ENCODE data around the gene PEDS1.

The PEDS1 gene

GRCh38 chr20:50121858-50122271 lies 31.7 kb downstream of the PEDS1 start:
- Histone ChIP-seq H3K4me1 (ENCODE audit: control insufficient read depth, insufficient read depth, low read length, unreplicated experiment) (no peaks in the 10 kb centered on the region), H3K36me3 (ENCODE audit: insufficient read depth, low read length) (peaks cover 23% of the 10 kb centered on the region; the same call in 1 of the 2 replicates), H3K27ac (ENCODE audit: low read depth, low read length) (no peak overlapping the region), H3K27me3 (ENCODE audit: insufficient read depth, low read length) (no peaks in the 10 kb centered on the region), H2AFZ (ENCODE audit: low read length, unreplicated experiment) (no peak overlapping the region), H3K4me3 (ENCODE audit: low read depth, low read length) (no peak overlapping the region), H3K79me2 (ENCODE audit: control insufficient read depth, insufficient read depth, low read length, unreplicated experiment) (no peaks in the 10 kb centered on the region)

DNA sequence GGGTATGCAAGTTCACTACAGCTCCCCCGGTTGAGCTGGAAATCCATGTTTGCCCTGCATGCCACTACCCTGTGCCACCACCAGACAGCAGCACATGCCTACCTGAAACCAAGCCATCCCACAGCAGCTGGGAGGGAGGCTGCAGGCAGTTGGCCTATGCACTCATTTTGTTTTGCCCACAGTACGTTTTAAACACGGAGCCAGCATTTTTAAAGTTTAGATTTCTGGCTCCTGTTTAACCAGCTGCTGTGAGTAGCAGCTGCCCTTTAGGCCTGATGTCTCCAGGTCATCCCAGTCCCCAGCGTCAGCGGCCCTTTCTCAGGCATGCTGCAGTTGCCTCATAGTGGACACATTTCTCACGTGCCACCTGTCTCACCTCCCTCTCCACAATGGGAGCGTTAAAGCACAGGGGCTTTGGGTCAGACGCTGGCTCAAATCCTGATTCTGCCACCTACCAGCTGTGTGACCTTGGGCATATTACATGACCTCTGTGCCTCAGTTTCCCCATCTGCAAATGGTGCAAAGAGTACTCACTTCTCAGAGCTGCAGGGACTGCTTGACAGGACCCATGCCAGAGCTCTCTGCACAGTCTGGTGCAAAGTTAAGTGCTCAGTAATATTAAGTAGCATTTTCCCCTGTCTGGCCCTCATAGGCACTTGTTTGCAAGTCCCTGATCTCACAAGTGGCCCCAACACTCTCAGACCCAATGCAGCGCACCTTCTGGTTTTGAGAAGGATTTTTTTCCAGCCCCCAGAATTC lies 32.4 kb downstream of the PEDS1 start:
- H3K36me3 ChIP-seq (ENCODE audit: insufficient read depth, low read length), result peaks cover 22% of the 10 kb centered on the region; the same call in 1 of the 2 replicates
- no peak overlapping the region for H3K4me3 ChIP-seq (ENCODE audit: low read depth, low read length)
- no peaks in the 10 kb centered on the region for H3K79me2 ChIP-seq (ENCODE audit: control insufficient read depth, insufficient read depth, low read length, unreplicated experiment)
- H3K4me1 ChIP-seq (ENCODE audit: control insufficient read depth, insufficient read depth, low read length, unreplicated experiment), result peaks cover 3% of the 10 kb centered on the region
- no peak overlapping the region for H2AFZ ChIP-seq (ENCODE audit: low read length, unreplicated experiment)
- no peak overlapping the region for H3K27ac ChIP-seq (ENCODE audit: low read depth, low read length)
- no peaks in the 10 kb centered on the region for H3K27me3 ChIP-seq (ENCODE audit: insufficient read depth, low read length)

DNA sequence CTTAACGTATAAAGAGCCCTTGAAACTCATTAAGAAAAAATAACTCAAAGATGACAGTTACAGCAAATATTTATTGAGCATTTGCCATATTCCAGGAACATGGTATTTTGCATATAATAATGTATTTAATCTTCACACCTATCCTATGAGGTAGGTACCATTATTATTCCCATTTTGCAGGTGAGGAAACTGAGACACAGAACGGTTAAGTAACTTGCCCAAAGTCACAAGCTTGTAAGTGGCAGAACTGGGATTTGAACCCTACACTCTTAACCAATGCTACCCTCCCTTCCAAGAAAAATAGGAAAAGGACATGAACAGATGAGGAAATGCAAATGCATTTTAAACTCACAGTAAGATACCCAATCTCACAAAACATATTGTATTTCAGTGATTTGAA lies 35.3 kb downstream of the PEDS1 start:
- H3K4me1 ChIP-seq (ENCODE audit: control insufficient read depth, insufficient read depth, low read length, unreplicated experiment), result peaks cover 3% of the 10 kb centered on the region

GRCh38 chr20:50116368-50116999 lies 37.0 kb downstream of the PEDS1 start:
- H3K4me3 ChIP-seq (ENCODE audit: low read depth, low read length), result peak overlapping the region; percentile 76
- H2AFZ ChIP-seq (ENCODE audit: low read length, unreplicated experiment), result peak overlapping the region; percentile 76
- H3K4me1 ChIP-seq (ENCODE audit: control insufficient read depth, insufficient read depth, low read length, unreplicated experiment), result peaks cover 3% of the 10 kb centered on the region
- H3K36me3 ChIP-seq (ENCODE audit: insufficient read depth, low read length), result no peaks in the 10 kb centered on the region
- peaks cover 28% of the 10 kb centered on the region for H3K79me2 ChIP-seq (ENCODE audit: control insufficient read depth, insufficient read depth, low read length, unreplicated experiment)
- no peaks in the 10 kb centered on the region for H3K27me3 ChIP-seq (ENCODE audit: insufficient read depth, low read length)
- H3K27ac ChIP-seq (ENCODE audit: low read depth, low read length), result peak overlapping the region; percentile 43

More for the DNA sequence above, 35.3 kb downstream of the PEDS1 start:
- Histone ChIP-seq H3K27ac (ENCODE audit: low read depth, low read length) (no peak overlapping the region), H3K79me2 (ENCODE audit: control insufficient read depth, insufficient read depth, low read length, unreplicated experiment) (peaks cover 14% of the 10 kb centered on the region), H3K4me3 (ENCODE audit: low read depth, low read length) (no peak overlapping the region), H3K27me3 (ENCODE audit: insufficient read depth, low read length) (no peaks in the 10 kb centered on the region), H2AFZ (ENCODE audit: low read length, unreplicated experiment) (no peak overlapping the region), H3K36me3 (ENCODE audit: insufficient read depth, low read length) (peaks cover 10% of the 10 kb centered on the region; the same call in 1 of the 2 replicates)

DNA sequence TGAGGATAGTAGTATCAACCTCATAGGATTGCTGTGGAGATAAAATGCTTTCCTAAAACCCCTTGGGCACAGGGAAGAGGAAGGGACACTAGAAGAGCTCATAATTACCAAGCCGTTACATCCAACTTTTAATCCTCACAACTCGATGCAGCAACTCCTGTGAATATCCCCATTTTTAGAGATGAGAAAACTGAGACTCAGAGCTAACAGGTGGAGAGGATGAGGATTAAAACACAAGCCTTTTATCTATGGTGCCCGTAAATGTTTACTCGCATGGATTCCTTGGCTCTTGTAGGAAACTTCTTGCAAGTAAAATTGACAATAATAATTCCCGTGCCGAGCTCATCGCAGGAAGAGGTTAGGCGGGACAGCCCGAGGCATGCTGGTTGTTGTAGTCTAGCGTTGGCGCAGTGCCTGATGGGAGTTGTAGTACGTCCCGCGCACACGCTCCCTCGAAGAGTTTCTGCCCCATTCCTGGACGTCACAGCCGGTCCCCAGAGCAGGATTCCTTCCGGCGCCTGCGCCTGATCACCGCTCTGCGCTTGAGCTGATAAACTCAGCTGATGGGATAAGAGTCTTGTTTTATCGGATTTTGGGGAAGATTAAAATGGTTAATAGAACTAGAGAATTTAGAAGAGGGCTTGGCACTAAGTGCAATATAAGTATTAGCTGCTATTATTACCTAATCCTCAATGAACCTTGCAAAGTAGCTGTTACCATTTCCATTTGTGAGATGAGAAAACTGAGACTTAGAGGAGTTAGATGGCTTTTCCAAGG lies 37.7 kb downstream of the PEDS1 start:
- peak overlapping the region; percentile 76 for H3K4me3 ChIP-seq (ENCODE audit: low read depth, low read length)
- H3K27me3 ChIP-seq (ENCODE audit: insufficient read depth, low read length), result no peaks in the 10 kb centered on the region
- H3K4me1 ChIP-seq (ENCODE audit: control insufficient read depth, insufficient read depth, low read length, unreplicated experiment), result peaks cover 8% of the 10 kb centered on the region
- H3K79me2 ChIP-seq (ENCODE audit: control insufficient read depth, insufficient read depth, low read length, unreplicated experiment), result peaks cover 35% of the 10 kb centered on the region
- H2AFZ ChIP-seq (ENCODE audit: low read length, unreplicated experiment), result peak overlapping the region; percentile 76
- peak overlapping the region; percentile 43 for H3K27ac ChIP-seq (ENCODE audit: low read depth, low read length)
- no peaks in the 10 kb centered on the region for H3K36me3 ChIP-seq (ENCODE audit: insufficient read depth, low read length)

GRCh38 chr20:50115041-50115512 lies 38.4 kb downstream of the PEDS1 start:
- no peak overlapping the region for H3K27ac ChIP-seq (ENCODE audit: low read depth, low read length)
- no peaks in the 10 kb centered on the region for H3K27me3 ChIP-seq (ENCODE audit: insufficient read depth, low read length)
- peaks cover 42% of the 10 kb centered on the region for H3K79me2 ChIP-seq (ENCODE audit: control insufficient read depth, insufficient read depth, low read length, unreplicated experiment)
- no peaks in the 10 kb centered on the region for H3K36me3 ChIP-seq (ENCODE audit: insufficient read depth, low read length)
- no peak overlapping the region for H2AFZ ChIP-seq (ENCODE audit: low read length, unreplicated experiment)
- peaks cover 15% of the 10 kb centered on the region for H3K4me1 ChIP-seq (ENCODE audit: control insufficient read depth, insufficient read depth, low read length, unreplicated experiment)
- peak overlapping the region; percentile 76 for H3K4me3 ChIP-seq (ENCODE audit: low read depth, low read length)

DNA sequence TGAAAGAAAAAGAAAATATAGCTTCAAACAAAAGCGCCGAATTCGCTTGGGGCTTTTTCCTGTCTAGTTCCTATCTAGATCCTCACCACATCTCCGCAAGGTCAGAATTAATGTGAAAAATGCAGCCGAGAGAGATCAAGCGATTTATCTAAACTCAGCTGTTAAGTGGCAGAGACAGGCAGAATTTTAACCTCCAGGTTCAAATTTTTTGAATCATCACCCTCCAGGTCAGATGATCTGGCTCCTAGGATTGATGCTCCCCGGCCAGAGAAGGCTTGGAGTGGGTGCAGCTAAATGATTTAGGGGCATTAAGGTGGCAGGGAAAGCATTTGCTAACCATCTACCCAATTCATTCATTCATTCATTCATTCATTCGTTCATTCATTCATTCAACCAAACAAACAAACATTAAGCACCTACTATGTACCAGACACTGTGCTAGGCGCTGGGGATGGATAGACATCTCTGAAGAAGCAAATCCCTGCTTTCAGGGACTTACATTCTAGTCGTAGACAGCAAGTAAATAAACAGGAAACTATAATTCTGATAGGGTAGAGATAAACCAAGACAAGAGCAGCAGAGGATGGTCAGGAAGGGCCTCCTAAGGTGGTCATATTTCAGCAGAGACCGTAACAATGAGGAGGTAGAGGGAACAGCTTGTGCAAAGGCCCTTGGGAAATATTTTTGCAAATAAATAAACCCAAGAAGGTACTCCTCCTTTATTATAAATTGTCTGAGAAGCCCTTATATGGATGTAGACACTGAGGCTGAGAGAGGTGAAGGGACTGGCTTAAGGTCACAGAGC lies 39.9 kb downstream of the PEDS1 start:
- peak overlapping the region; percentile 40 for H2AFZ ChIP-seq (ENCODE audit: low read length, unreplicated experiment)
- peak overlapping the region; percentile 78 for H3K4me3 ChIP-seq (ENCODE audit: low read depth, low read length)
- H3K4me1 ChIP-seq (ENCODE audit: control insufficient read depth, insufficient read depth, low read length, unreplicated experiment), result peaks cover 25% of the 10 kb centered on the region
- peak overlapping the region; percentile 72 for H3K27ac ChIP-seq (ENCODE audit: low read depth, low read length)
- no peaks in the 10 kb centered on the region for H3K27me3 ChIP-seq (ENCODE audit: insufficient read depth, low read length)
- peaks cover 57% of the 10 kb centered on the region for H3K79me2 ChIP-seq (ENCODE audit: control insufficient read depth, insufficient read depth, low read length, unreplicated experiment)
- H3K36me3 ChIP-seq (ENCODE audit: insufficient read depth, low read length), result no peaks in the 10 kb centered on the region

GRCh38 chr20:50112512-50113419 lies 40.8 kb downstream of the PEDS1 start, which contains the start of gene UBE2V1:
Gene UBE2V1, minus strand, starts transcription at chr20:50113150. Its CDS starts 22 bp downstream, at chr20:50113128.
- peak within 1 kb of the TSS; percentile 40 for H2AFZ ChIP-seq (ENCODE audit: low read length, unreplicated experiment)
- no peaks in the 10 kb centered on the region for H3K36me3 ChIP-seq (ENCODE audit: insufficient read depth, low read length)
- peak within 1 kb of the TSS; percentile 72 for H3K27ac ChIP-seq (ENCODE audit: low read depth, low read length)
- peak within 1 kb of the TSS; percentile 78 for H3K4me3 ChIP-seq (ENCODE audit: low read depth, low read length)
- no peaks in the 10 kb centered on the region for H3K27me3 ChIP-seq (ENCODE audit: insufficient read depth, low read length)
- H3K79me2 ChIP-seq (ENCODE audit: control insufficient read depth, insufficient read depth, low read length, unreplicated experiment), result peaks cover 66% of the 10 kb centered on the region
- H3K4me1 ChIP-seq (ENCODE audit: control insufficient read depth, insufficient read depth, low read length, unreplicated experiment), result peaks cover 32% of the 10 kb centered on the region

- no peak overlapping the region for H2AFZ ChIP-seq (ENCODE audit: low read length, unreplicated experiment)
- peak overlapping the region; percentile 72 for H3K27ac ChIP-seq (ENCODE audit: low read depth, low read length)
- no peaks in the 10 kb centered on the region for H3K27me3 ChIP-seq (ENCODE audit: insufficient read depth, low read length)
- no peaks in the 10 kb centered on the region; the same call in 1 of the 2 replicates for H3K36me3 ChIP-seq (ENCODE audit: insufficient read depth, low read length)
- peaks cover 40% of the 10 kb centered on the region for H3K4me1 ChIP-seq (ENCODE audit: control insufficient read depth, insufficient read depth, low read length, unreplicated experiment)
- H3K79me2 ChIP-seq (ENCODE audit: control insufficient read depth, insufficient read depth, low read length, unreplicated experiment), result peaks cover 74% of the 10 kb centered on the region
- peak overlapping the region; percentile 78 for H3K4me3 ChIP-seq (ENCODE audit: low read depth, low read length)
These were observed 41.6 kb downstream of the PEDS1 start for GRCh38 chr20:50111829-50112495.

Data from ACC112 (cell line).